ENCODE data around the gene SLC39A7. TPM values are rescaled to one million over a fixed set of nuclear protein-coding genes. Genes with fewer than 3 reads are reported as not detected.

Gene SLC39A7
- total and polyA plus RNA-seq, 2 of the 4 experiments (the other 2 are of a cell fraction), result 135 to 208 TPM

GRCh38 chr6:33237741-33238140 is 37.1 kb downstream of the SLC39A7 start:
- intact Hi-C loops (cut with micrococcal nuclease) (no loop called here), in situ Hi-C loops (cut with MboI; ENCODE audit: low sequenced_read_pairs) (no loop called here), dilution Hi-C loops (cut with HindIII; ENCODE audit: low sequenced_read_pairs, unreplicated experiment) (no loop called here)
- Histone ChIP-seq H2BK15ac (ENCODE audit: low read depth, low read length) (no peak overlapping the region), H2AK9ac (replicated peaks; ENCODE audit: low read depth, low read length, poor library complexity) (no peak overlapping the region), H3K14ac (replicated peaks; ENCODE audit: low read depth, low read length) (no peak overlapping the region), H3K4me3 (ENCODE audit: insufficient read depth, low read depth, low read length) (no peak overlapping the region), H4K91ac (ENCODE audit: insufficient read depth, low read depth, low read length) (no peak overlapping the region), H3K9me1 (ENCODE audit: insufficient read depth, low read length) (no peaks in the 10 kb centered on the region), H3K56ac (ENCODE audit: extremely low read depth, insufficient read depth, low read length) (no peak overlapping the region), H3K9me3 (ENCODE audit: control insufficient read depth, insufficient read depth, low read length) (no peaks in the 10 kb centered on the region), H2BK20ac (ENCODE audit: low read depth, low read length) (no peak overlapping the region), H3K18ac (ENCODE audit: low read depth, low read length) (no peak overlapping the region), H4K8ac (ENCODE audit: low read depth in 2 of 2, low read length in 2 of 2) (no peak overlapping the region), H3K36me3 (ENCODE audit: control insufficient read depth, insufficient read depth, low read length) (no peaks in the 10 kb centered on the region), H3K79me1 (ENCODE audit: low read depth in 1 of 2, low read length in 2 of 2) (no peaks in the 10 kb centered on the region), H3K4ac (ENCODE audit: low read depth, low read length) (no peak overlapping the region), H3K23ac (ENCODE audit: low read depth, low read length) (no peak overlapping the region), H2BK5ac (ENCODE audit: low read depth, low read length, poor library complexity, severe bottlenecking) (no peak overlapping the region), H4K20me1 (ENCODE audit: insufficient read depth, low read length) (no peaks in the 10 kb centered on the region), H3K4me2 (ENCODE audit: low read depth, low read length) (no peak overlapping the region), H3K27me3 (ENCODE audit: control insufficient read depth, insufficient read depth, low read length) (peaks cover 47% of the 10 kb centered on the region), H3K27ac (ENCODE audit: insufficient read depth, low read length) (no peak overlapping the region), H2BK120ac (ENCODE audit: low read depth, low read length) (no peak overlapping the region), H3K4me1 (ENCODE audit: control insufficient read depth, insufficient read depth, low read length) (no peaks in the 10 kb centered on the region), H2AFZ (replicated peaks; ENCODE audit: low read length, poor library complexity) (no peak overlapping the region), H2AK5ac (ENCODE audit: low read depth, low read length) (no peak overlapping the region), H4K5ac (ENCODE audit: low read depth, low read length) (no peak overlapping the region), H3K9ac (ENCODE audit: low read depth, low read length) (no peak overlapping the region)
- ChIA-PET CTCF (no interaction called here), POLR2A (ENCODE audit: unreplicated experiment) (no interaction called here)
- no peak for TF ChIP-seq RFX5 (IDR thresholded peaks at IDR 0.05; ENCODE audit: low read depth, low read length)
- DNase-seq (no peak), ATAC-seq (ENCODE audit: low read depth) (no peak)
- BruUV-seq (replicated peaks), result no TSS peak
- 60% methylated on average over 1 of the region's 2 CpGs; no CpG with 5 or more reads in 1 of the 2 experiments for WGBS, 2 experiments (ENCODE audit: extremely low coverage in 2 of 2, insufficient read length in 1 of 2)

Data from IMR-90 (cell line).